HFFc6 (cell line): ENCODE measurements around the gene FAXC. TPM values are rescaled to one million over a fixed set of nuclear protein-coding genes. Genes with fewer than 3 reads are reported as not detected.

ENCODE experiments used
- DNase-seq: peaks from one replicate; pipeline ENCODE4 v3.0.0-alpha.2; 2018
- H3K27ac Mint-ChIP-seq: 2 replicates; pipeline ENCODE4 v1.8.0; 2020; ENCODE audit warnings: mild to moderate bottlenecking, mixed read lengths
- H3K27me3 Mint-ChIP-seq: 2 replicates; pipeline ENCODE4 v1.8.0; 2021; ENCODE audit warnings: mild to moderate bottlenecking, moderate library complexity, mixed read lengths; ENCODE audit not compliant: insufficient read depth
- H3K36me3 Mint-ChIP-seq: 2 replicates; pipeline ENCODE4 v1.8.0; 2021; ENCODE audit warnings: low read depth, mixed read lengths
- H3K4me1 Mint-ChIP-seq: 2 replicates; pipeline ENCODE4 v1.8.0; 2020; ENCODE audit warnings: low read depth, mixed read lengths
- H3K4me3 Mint-ChIP-seq: 2 replicates; pipeline ENCODE4 v1.8.0; 2020; ENCODE audit warnings: mild to moderate bottlenecking, moderate library complexity, mixed read lengths
- H3K9me3 Mint-ChIP-seq: 2 replicates; pipeline ENCODE4 v1.8.0; 2020; ENCODE audit warnings: mild to moderate bottlenecking, mixed read lengths
- total RNA-seq, 6 experiments: library from RNA; stranded (reverse); fragmentation: NEBNext Ultra II Directional; extraction: Animal tissue kit (Norgen Biotek cat#: 25700); gene quantifications; 2 replicates in 1 of 6; 3 replicates in 5 of 6; pipeline ENCODE4 v1.2.3, GENCODE V29; 2021
- TF ChIP-seq, protein P1 (sequence below): fragments of 200-600 bp; sonication (generic); IDR thresholded peaks from 2 replicates; pipeline ENCODE4 v1.5.0; 2021; ENCODE audit warnings: antibody characterized with exemption, mild to moderate bottlenecking

FAXC gene
- total RNA-seq, 6 experiments from 2014 or later = 1.6 to 3.0 (median 1.9) TPM

DNA sequence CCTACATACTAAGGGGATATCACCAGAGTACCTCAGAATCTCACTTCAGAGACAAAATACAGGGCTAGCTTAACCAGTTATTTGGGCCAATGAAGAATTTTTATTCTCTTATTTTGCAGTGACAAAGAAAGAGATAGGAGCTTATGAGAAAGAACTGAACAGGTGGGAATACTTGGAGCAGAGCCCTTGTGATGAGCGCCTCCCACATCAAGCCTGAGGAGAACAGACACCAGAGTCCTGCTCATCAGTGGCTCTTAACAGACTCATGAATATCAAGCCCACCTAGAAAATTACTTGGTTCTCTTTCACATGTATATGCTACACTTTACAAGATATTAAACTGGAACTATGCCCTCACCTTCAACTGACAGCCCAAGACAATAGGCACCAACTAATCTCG is 99.0 kb downstream of the FAXC start:
- no peak for DNase-seq
- H3K27ac Mint-ChIP-seq = no peak overlapping the region
- no peaks in the 10 kb centered on the region for H3K9me3 Mint-ChIP-seq
- TF ChIP-seq, protein P1, sequence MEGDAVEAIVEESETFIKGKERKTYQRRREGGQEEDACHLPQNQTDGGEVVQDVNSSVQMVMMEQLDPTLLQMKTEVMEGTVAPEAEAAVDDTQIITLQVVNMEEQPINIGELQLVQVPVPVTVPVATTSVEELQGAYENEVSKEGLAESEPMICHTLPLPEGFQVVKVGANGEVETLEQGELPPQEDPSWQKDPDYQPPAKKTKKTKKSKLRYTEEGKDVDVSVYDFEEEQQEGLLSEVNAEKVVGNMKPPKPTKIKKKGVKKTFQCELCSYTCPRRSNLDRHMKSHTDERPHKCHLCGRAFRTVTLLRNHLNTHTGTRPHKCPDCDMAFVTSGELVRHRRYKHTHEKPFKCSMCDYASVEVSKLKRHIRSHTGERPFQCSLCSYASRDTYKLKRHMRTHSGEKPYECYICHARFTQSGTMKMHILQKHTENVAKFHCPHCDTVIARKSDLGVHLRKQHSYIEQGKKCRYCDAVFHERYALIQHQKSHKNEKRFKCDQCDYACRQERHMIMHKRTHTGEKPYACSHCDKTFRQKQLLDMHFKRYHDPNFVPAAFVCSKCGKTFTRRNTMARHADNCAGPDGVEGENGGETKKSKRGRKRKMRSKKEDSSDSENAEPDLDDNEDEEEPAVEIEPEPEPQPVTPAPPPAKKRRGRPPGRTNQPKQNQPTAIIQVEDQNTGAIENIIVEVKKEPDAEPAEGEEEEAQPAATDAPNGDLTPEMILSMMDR = no peak
- H3K4me3 Mint-ChIP-seq = no peak overlapping the region
- H3K27me3 Mint-ChIP-seq = peaks cover 8% of the 10 kb centered on the region; the same call in 1 of the 2 replicates
- no peaks in the 10 kb centered on the region for H3K4me1 Mint-ChIP-seq
- H3K36me3 Mint-ChIP-seq = no peaks in the 10 kb centered on the region

DNA sequence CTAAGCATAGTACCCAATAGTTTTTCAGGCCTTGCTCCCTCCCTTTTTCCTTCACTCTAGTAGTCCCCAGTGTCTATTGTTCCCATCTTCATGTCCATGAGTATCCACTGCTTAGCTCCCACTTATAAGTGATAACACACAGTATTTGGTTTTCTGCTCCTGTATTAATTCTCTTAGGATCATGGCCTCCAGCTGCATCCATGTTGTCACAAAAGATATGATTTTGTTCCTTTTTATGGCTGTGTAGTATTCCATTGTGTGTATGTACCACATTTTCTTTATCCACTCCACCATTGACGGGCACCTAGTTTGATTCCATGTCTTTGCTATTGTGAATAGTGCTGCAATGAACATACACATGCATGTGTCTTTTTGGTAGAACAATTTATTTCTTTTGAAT is 102.9 kb downstream of the FAXC start:
- Mint-ChIP-seq H3K4me3 (no peak overlapping the region), H3K4me1 (no peaks in the 10 kb centered on the region), H3K36me3 (no peaks in the 10 kb centered on the region), H3K27me3 (peaks cover 10% of the 10 kb centered on the region; the same call in 1 of the 2 replicates), H3K9me3 (no peaks in the 10 kb centered on the region), H3K27ac (no peak overlapping the region)
- no peak for DNase-seq
- TF ChIP-seq, protein P1 = no peak

DNA sequence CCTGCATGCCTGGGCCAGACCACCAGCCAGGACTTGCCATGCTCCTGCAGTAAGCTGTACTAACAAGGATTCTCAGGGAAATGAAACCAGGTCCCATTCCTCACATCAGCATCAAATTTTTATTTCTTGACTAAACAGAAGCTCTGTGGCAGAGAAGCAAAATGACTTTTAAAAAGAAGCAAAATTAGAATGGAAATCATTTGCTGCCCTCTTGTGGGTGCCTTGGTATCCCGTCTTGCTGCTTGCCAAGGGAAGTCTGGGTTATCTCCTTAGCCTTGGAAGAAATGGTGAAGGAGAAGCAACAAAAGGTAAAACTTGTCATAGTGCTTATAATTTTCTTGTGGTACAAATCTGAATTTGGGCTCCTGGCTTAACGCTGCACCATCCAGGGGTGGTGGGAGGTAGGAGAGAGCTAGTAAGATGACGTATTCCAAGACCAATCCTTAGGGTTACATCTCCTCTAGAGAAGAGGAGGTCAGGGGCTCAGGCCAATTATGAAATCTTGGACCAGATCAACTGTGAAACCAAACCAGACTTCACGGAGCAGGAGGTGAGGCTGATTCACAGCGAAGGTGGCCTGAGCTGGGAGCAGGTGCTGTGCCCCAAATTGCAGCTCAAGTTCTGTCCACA is 107.5 kb downstream of the FAXC start:
- Mint-ChIP-seq H3K4me1 (no peaks in the 10 kb centered on the region), H3K27ac (no peak overlapping the region), H3K36me3 (no peaks in the 10 kb centered on the region), H3K4me3 (no peak overlapping the region), H3K27me3 (peaks cover 5% of the 10 kb centered on the region; the same call in 1 of the 2 replicates), H3K9me3 (no peaks in the 10 kb centered on the region)
- TF ChIP-seq, protein P1 = peak; percentile 74
- DNase-seq = peak; percentile 39

DNA sequence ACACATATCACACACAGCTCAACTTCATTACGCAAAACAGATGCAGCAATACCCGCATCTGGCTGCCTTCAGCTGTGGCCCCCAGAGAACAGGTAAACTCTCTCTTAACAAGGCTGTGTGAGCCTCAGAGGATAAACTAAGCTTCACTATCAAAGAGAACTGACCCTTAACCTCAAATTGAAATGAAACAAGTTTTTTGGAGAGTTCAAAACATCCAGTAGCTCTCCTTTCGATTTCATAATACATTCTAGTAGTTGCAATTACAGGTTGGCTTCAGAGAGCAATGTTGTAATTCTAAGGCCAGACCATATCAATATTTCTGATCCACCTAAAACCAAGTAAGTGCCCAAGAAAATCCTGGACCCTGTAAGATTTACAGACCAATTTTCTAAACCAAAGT is 113.5 kb downstream of the FAXC start:
- no peaks in the 10 kb centered on the region for H3K9me3 Mint-ChIP-seq
- peaks cover 10% of the 10 kb centered on the region; the same call in 1 of the 2 replicates for H3K27me3 Mint-ChIP-seq
- no peak overlapping the region for H3K4me3 Mint-ChIP-seq
- H3K4me1 Mint-ChIP-seq = no peaks in the 10 kb centered on the region
- TF ChIP-seq, protein P1 = no peak
- DNase-seq = no peak
- H3K36me3 Mint-ChIP-seq = no peaks in the 10 kb centered on the region
- no peak overlapping the region for H3K27ac Mint-ChIP-seq

DNA sequence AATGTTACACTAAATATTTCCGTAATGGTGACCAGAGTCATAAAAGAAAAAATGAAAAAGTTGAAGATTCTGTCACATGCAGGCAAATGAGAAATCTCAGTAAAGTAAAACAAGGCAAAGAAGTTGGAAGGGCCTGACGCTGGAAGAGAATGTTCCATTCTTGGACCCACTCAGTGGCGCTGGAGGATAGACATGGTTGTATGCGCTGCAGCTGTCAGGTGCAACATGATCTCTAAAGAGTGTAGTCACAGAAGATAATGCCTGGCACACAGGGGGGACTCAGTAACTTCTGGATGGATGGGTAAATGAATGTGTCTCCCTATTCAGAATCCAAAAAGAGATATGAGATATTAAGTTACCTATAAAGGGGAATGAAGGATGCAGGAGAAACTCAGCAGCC is 116.3 kb downstream of the FAXC start:
- Mint-ChIP-seq H3K27me3 (peaks cover 12% of the 10 kb centered on the region; the same call in 1 of the 2 replicates), H3K9me3 (no peaks in the 10 kb centered on the region), H3K4me1 (no peaks in the 10 kb centered on the region), H3K36me3 (no peaks in the 10 kb centered on the region), H3K4me3 (no peak overlapping the region), H3K27ac (no peak overlapping the region)
- TF ChIP-seq, protein P1 = no peak
- DNase-seq = no peak
